Measurements from ENCODE around the gene SINHCAF. TPM values are rescaled to one million over a fixed set of nuclear protein-coding genes. Genes with fewer than 3 reads are reported as not detected.
"Not testable (repeated sequence)": the region's sequence is repeated elsewhere in the genome, so short reads cannot be mapped to it uniquely, and the experiment has no call there.

SINHCAF gene
- total and polyA plus RNA-seq, 2 donors from 2014 or later: 33.1 to 96.2 TPM

DNA sequence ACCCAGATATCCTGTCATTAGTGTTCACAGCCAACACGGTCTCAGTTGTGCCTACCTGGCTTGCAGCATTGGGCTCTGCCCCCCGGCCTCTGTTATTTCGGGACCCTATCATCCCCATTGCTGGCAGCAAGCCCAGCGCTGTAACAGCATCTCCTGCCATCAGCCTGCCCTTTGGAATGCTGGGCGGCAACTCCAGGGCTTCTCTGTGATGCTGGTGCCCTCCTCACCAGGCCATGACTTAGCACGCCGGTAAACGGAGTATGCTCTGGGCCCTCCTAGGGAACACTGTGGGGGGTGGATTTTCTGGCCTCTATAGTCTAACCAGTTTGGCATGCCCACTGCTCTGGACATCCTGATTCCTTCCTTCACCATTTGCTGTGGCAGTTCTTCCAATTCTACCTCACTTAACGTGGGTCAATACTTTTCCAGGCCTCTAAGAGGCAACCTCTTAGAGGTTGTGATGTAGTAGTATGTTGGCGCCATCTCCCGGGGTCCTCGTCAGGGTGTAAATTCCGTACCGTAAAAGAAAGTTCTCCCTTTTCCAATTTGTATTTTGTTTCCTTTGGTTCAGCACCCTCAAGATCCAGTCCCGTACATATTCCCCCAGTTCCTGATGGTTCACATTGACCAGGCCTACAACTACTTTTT, 80.0 kb downstream of the SINHCAF start:
- FAIRE-seq: no peak
- H3K27ac ChIP-seq (ENCODE audit: low read depth in 2 of 2, low read length in 2 of 2): no peak overlapping the region
- intact Hi-C loops (cut with DNase I): no loop called here

DNA sequence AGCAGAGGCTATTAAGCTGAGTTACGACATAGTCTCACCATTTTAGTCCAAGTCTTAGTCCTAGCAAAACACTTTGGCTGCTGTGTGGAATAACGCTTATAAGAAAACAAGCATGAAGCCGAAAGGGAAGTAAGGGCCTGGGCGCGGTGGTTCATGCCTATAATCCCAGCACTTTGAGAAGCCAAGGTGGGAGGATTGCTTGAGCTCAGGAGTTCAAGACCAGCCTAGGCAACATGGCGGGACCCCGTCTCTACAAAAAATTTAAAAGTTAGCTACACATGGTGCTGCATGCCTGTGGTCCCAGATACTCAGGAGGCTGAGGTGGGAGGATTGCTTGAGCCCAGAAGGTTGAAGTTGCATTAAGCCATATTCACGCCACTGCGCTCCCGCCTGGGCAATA, 83.5 kb downstream of the SINHCAF start:
- FAIRE-seq; H3K4me3 ChIP-seq (ENCODE audit: low read length in 3 of 3); DNase-seq; intact Hi-C loops (cut with DNase I); H3K9ac ChIP-seq (ENCODE audit: low read length in 3 of 3); H3K9me3 ChIP-seq (ENCODE audit: control insufficient read depth in 2 of 3, insufficient read depth in 1 of 3, low read length in 3 of 3); H3K27ac ChIP-seq (ENCODE audit: low read depth in 2 of 2, low read length in 2 of 2); H3K27me3 ChIP-seq (ENCODE audit: control insufficient read depth, insufficient read depth, low read length); H3K4me1 ChIP-seq (ENCODE audit: control insufficient read depth in 2 of 3, insufficient read depth in 2 of 3, low read depth in 1 of 3, low read length in 3 of 3); H3K36me3 ChIP-seq (ENCODE audit: control insufficient read depth in 2 of 3, insufficient read depth in 3 of 3, low read length in 3 of 3): not testable (repeated sequence)

More for the DNA sequence above, 80.0 kb downstream of the SINHCAF start:
- H3K4me3 ChIP-seq (ENCODE audit: low read length in 3 of 3): no peak overlapping the region
- DNase-seq: peak in 1 of 5 donors; percentile 39
- H3K4me1 ChIP-seq (ENCODE audit: control insufficient read depth in 2 of 3, insufficient read depth in 2 of 3, low read depth in 1 of 3, low read length in 3 of 3): no peaks in the 10 kb centered on the region
- no peak overlapping the region for H3K9ac ChIP-seq (ENCODE audit: low read length in 3 of 3)
- no peaks in the 10 kb centered on the region for H3K27me3 ChIP-seq (ENCODE audit: control insufficient read depth, insufficient read depth, low read length)
- H3K36me3 ChIP-seq (ENCODE audit: control insufficient read depth in 2 of 3, insufficient read depth in 3 of 3, low read length in 3 of 3): no peaks in the 10 kb centered on the region
- no peaks in the 10 kb centered on the region for H3K9me3 ChIP-seq (ENCODE audit: control insufficient read depth in 2 of 3, insufficient read depth in 1 of 3, low read length in 3 of 3)
- TF ChIP-seq CTCF (IDR thresholded peaks at IDR 0.05; ENCODE audit: borderline replicate concordance, extremely low read depth, insufficient read depth): no peak

GRCh38 chr12:31238764-31239387, 87.1 kb downstream of the SINHCAF start:
- no peaks in the 10 kb centered on the region for H3K27me3 ChIP-seq (ENCODE audit: control insufficient read depth, insufficient read depth, low read length)
- peak in 4 of 5 donors; percentile 65 to 84 (median 72) for DNase-seq

DNA sequence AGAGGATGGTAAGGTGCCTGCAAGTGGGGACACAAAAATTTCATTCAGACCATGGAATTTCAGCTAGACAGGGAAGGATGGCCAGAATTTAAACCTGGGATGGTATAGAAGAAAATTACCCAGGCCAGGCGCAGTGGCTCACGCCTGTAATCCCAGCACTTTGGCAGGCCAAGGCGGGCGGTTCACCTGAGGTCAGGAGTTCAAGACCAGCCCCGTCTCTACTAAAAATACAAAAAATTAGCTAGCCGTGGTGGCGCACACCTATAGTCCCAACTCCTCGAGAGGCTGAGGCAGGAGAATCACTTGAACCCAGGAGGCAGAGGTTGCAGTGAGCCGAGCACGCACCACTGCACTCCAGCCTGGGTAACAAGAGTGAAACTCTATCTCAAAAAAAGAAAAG, 87.6 kb downstream of the SINHCAF start:
- H3K4me3 ChIP-seq (ENCODE audit: low read length in 3 of 3): peak overlapping the region in 2 of 3 donors; percentile 41 to 43
- H3K36me3 ChIP-seq (ENCODE audit: control insufficient read depth in 2 of 3, insufficient read depth in 3 of 3, low read length in 3 of 3); H3K27me3 ChIP-seq (ENCODE audit: control insufficient read depth, insufficient read depth, low read length); H3K9ac ChIP-seq (ENCODE audit: low read length in 3 of 3); FAIRE-seq; H3K27ac ChIP-seq (ENCODE audit: low read depth in 2 of 2, low read length in 2 of 2); H3K9me3 ChIP-seq (ENCODE audit: control insufficient read depth in 2 of 3, insufficient read depth in 1 of 3, low read length in 3 of 3); H3K4me1 ChIP-seq (ENCODE audit: control insufficient read depth in 2 of 3, insufficient read depth in 2 of 3, low read depth in 1 of 3, low read length in 3 of 3); DNase-seq; intact Hi-C loops (cut with DNase I): not testable (repeated sequence)

More at GRCh38 chr12:31238764-31239387, 87.1 kb downstream of the SINHCAF start:
- Histone ChIP-seq H3K36me3 (ENCODE audit: control insufficient read depth in 2 of 3, insufficient read depth in 3 of 3, low read length in 3 of 3) (no peaks in the 10 kb centered on the region), H3K9me3 (ENCODE audit: control insufficient read depth in 2 of 3, insufficient read depth in 1 of 3, low read length in 3 of 3) (no peaks in the 10 kb centered on the region), H3K4me1 (ENCODE audit: control insufficient read depth in 2 of 3, insufficient read depth in 2 of 3, low read depth in 1 of 3, low read length in 3 of 3) (no peaks in the 10 kb centered on the region), H3K4me3 (ENCODE audit: low read length in 3 of 3) (peak overlapping the region in 2 of 3 donors; percentile 41 to 43), H3K9ac (ENCODE audit: low read length in 3 of 3) (no peak overlapping the region), H3K27ac (ENCODE audit: low read depth in 2 of 2, low read length in 2 of 2) (no peak overlapping the region)
- TF ChIP-seq CTCF (IDR thresholded peaks at IDR 0.05; ENCODE audit: borderline replicate concordance, extremely low read depth, insufficient read depth): peak; percentile 54
- peak; percentile 15 for FAIRE-seq
- intact Hi-C loops (cut with DNase I): no loop called here
